ENCODE results near the gene CYB5R4. TPM values are rescaled to one million over a fixed set of nuclear protein-coding genes. Genes with fewer than 3 reads are reported as not detected.
A peak's percentile ranks its signal among the peaks of the same experiment; 100 is the strongest.

The CYB5R4 gene, protein sequence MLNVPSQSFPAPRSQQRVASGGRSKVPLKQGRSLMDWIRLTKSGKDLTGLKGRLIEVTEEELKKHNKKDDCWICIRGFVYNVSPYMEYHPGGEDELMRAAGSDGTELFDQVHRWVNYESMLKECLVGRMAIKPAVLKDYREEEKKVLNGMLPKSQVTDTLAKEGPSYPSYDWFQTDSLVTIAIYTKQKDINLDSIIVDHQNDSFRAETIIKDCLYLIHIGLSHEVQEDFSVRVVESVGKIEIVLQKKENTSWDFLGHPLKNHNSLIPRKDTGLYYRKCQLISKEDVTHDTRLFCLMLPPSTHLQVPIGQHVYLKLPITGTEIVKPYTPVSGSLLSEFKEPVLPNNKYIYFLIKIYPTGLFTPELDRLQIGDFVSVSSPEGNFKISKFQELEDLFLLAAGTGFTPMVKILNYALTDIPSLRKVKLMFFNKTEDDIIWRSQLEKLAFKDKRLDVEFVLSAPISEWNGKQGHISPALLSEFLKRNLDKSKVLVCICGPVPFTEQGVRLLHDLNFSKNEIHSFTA
- total RNA-seq = 10 to 100 TPM; 25.8 to 42.1 TPM

DNA sequence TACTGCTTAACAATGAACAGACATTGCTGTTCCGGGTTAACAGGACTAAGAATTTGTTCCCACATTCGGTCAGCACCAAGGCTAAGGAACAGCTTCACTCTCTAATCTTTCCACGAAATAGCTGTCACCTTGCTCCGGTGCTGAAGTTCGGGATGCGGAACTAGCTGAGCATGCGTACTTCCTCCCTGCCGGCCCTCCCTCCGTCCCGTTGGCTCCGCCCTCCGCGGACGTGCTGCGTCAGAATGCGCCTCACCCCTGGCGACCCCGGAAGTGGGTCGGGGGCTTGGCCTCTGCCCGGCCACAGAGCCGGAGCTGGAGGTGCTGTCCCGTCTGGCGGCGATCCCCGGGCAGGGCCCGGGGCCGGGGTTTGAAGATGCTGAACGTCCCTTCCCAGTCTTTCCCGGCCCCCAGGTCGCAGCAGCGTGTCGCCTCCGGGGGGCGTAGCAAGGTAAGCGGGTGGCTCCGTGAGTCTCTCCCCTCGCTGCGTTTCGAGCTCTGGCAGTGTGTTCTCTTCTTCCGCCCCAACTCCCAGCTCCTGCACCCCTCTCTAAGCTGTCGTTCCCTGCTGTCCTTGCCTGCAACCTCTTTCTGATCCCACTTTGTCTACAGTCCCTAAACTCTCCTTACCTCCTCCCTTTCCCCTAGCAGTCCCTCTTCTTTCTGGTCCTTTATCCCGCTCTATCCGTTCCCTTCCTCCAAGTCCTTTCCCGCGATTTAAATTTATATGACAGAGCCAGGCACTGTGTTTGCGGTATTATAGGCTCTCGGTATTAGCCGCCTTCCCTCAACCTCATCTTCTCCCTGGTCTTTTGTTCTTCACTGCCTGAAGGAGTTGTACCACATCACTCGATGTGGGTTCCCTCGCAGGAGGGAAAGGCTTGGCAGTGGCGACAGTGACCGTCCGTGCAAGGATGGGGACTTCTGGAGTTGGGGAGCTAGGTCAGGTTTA lies at the start of gene CYB5R4:
TSS of gene CYB5R4 (plus strand) at position 280 of the 949 bp plus-strand sequence. CDS start at position 374, 94 bp downstream.
- peak within 1 kb of the TSS; percentile 90 to 96 for H3K27ac Mint-ChIP-seq
- peaks cover 0 to 2% of the 10 kb centered on the region in 2 donors for H3K9me3 Mint-ChIP-seq
- DNase-seq (ENCODE audit: low spot score in 2 of 2) (peak; percentile 92 to 95), ATAC-seq (peak; percentile 97 to 99)
- H3K36me3 Mint-ChIP-seq = peaks cover 4 to 12% of the 10 kb centered on the region in 2 donors

GRCh38 chr6:83812595-83812994 lies 46.9 kb upstream of the CYB5R4 start:
- ATAC-seq (no peak), DNase-seq (ENCODE audit: low spot score in 2 of 2) (no peak)
- no peaks in the 10 kb centered on the region for H3K36me3 Mint-ChIP-seq
- H3K9me3 Mint-ChIP-seq = no peaks in the 10 kb centered on the region
- no peak overlapping the region for H3K27ac Mint-ChIP-seq

DNA sequence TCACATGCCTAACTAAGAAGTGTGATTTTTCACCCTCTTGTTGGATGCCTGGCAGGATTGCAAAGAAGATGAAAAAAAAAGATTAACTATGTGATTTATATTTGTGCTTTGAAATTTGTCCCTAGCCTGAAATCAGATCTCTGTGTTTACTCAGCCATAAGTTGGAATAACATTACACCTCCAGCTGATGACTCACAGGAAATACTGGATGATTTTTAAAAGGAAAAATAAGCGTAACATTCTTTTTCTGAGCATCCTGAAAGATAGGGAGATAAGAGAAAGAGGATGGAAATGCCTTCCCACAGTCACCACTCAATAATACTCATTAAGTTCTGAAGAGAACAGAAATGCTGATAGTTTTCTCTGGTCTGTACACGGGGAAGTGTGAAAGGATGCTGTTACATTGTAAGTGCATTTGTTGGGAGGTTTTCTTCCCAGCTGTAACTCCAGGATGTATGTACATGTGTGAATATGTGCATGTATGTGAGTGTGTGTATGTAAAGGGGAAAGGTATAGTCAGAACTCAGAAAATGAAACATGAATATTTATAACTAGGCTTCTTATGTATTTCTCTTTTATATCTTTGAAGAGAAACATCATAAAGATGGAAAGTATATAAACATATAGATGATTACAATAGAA lies 43.7 kb upstream of the CYB5R4 start:
- H3K36me3 Mint-ChIP-seq = no peaks in the 10 kb centered on the region
- DNase-seq (ENCODE audit: low spot score in 2 of 2) = no peak
- H3K27ac Mint-ChIP-seq = no peak overlapping the region
- ATAC-seq = no peak
- H3K9me3 Mint-ChIP-seq = no peaks in the 10 kb centered on the region

- Mint-ChIP-seq H3K27ac (no peak overlapping the region), H3K9me3 (no peaks in the 10 kb centered on the region), H3K36me3 (no peaks in the 10 kb centered on the region)
- ATAC-seq = no peak
- DNase-seq (ENCODE audit: low spot score in 2 of 2) = no peak
These were observed 36.8 kb upstream of the CYB5R4 start for GRCh38 chr6:83822629-83823169.

GRCh38 chr6:83824388-83824801 lies 35.1 kb upstream of the CYB5R4 start:
- no peak overlapping the region for H3K27ac Mint-ChIP-seq
- DNase-seq (ENCODE audit: low spot score in 2 of 2) = no peak
- H3K9me3 Mint-ChIP-seq = no peaks in the 10 kb centered on the region
- no peaks in the 10 kb centered on the region for H3K36me3 Mint-ChIP-seq
- no peak for ATAC-seq

GRCh38 chr6:83824831-83825230 lies 34.7 kb upstream of the CYB5R4 start:
- no peak overlapping the region for H3K27ac Mint-ChIP-seq
- no peaks in the 10 kb centered on the region for H3K36me3 Mint-ChIP-seq
- no peaks in the 10 kb centered on the region for H3K9me3 Mint-ChIP-seq
- ATAC-seq = no peak
- DNase-seq (ENCODE audit: low spot score in 2 of 2) = no peak

GRCh38 chr6:83827050-83827449 lies 32.4 kb upstream of the CYB5R4 start:
- DNase-seq (ENCODE audit: low spot score in 2 of 2) = no peak
- no peaks in the 10 kb centered on the region for H3K36me3 Mint-ChIP-seq
- H3K9me3 Mint-ChIP-seq = no peaks in the 10 kb centered on the region
- H3K27ac Mint-ChIP-seq = no peak overlapping the region
- no peak for ATAC-seq

DNA sequence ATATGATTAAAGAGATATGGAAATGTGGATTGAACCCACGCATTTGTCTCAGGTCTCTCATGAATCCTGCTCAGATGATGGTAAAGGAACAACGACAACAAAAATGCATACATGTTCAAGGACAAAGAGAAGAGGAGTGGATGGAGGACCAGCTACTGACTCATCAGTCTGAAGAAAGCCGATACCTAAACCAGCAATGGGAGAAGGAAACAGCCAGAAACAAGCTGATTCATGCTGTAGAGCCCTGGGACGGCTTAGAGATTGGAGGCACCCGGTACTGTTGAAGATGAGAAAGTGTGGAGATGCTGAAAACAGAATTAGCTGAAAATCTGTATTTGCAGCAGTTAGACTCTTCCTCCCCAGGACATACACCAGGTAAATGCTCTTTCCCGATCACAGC lies 20.8 kb upstream of the CYB5R4 start:
- peaks cover 0 to 4% of the 10 kb centered on the region in 2 donors for H3K36me3 Mint-ChIP-seq
- ATAC-seq (no peak), DNase-seq (ENCODE audit: low spot score in 2 of 2) (no peak)

DNA sequence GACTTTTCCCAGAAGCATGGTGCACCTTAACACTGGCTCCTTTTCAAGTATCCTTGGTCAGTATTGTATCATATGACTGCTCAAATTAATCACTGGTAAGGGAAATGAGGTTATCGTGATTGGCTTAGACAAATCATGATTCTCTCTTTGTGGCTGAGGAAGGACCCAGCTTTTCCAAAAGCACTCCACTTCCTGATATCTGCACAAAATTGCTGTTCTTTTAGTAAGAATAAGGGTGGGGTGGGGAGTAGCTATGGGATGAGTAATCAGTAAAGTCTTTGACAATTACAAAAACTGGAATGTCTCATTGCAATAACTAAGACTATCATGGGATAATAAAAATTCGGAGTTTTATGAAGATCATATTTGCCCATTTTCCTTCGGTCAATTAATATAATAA lies 15.3 kb upstream of the CYB5R4 start:
- Mint-ChIP-seq H3K36me3 (peaks cover 0 to 4% of the 10 kb centered on the region in 2 donors), H3K27ac (no peak overlapping the region), H3K9me3 (peaks cover 0 to 6% of the 10 kb centered on the region in 2 donors)
- DNase-seq (ENCODE audit: low spot score in 2 of 2) (no peak), ATAC-seq (no peak)

More for the DNA sequence above, 20.8 kb upstream of the CYB5R4 start:
- Mint-ChIP-seq H3K9me3 (peaks cover 11 to 12% of the 10 kb centered on the region in 2 donors), H3K27ac (no peak overlapping the region)

- no peak for DNase-seq (ENCODE audit: low spot score in 2 of 2)
- no peak for ATAC-seq
- Mint-ChIP-seq H3K9me3 (peaks cover 0 to 4% of the 10 kb centered on the region in 2 donors), H3K36me3 (peaks cover 0 to 8% of the 10 kb centered on the region in 2 donors), H3K27ac (no peak overlapping the region)
These were observed 13.2 kb upstream of the CYB5R4 start for GRCh38 chr6:83846291-83846690.

GRCh38 chr6:83847179-83847578 lies 12.3 kb upstream of the CYB5R4 start:
- H3K36me3 Mint-ChIP-seq = peaks cover 0 to 6% of the 10 kb centered on the region in 2 donors
- DNase-seq (ENCODE audit: low spot score in 2 of 2) = no peak
- no peak overlapping the region for H3K27ac Mint-ChIP-seq
- ATAC-seq = peak; percentile 73 to 93
- H3K9me3 Mint-ChIP-seq = peaks cover 0 to 2% of the 10 kb centered on the region in 2 donors

DNA sequence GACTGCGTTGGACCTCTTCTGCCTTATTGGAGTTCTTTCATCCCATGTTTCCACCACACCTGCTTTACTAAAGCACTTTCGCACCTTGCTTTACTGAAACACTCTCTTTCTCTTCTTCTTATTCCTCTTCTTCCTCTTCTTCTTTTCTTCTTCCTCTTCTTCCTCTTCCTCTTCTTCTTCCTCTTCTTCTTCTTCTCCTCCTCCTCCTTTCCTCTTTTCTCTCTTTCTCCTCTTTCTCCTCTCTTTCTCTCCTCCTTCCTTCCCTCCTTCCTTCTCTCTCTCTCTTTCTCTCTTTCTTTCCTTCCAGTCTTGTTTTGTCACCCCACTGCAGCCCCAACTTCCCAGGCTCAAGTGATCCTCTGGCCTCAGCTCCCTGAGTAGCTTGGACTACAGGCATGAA lies 10.4 kb upstream of the CYB5R4 start:
- Mint-ChIP-seq H3K9me3 (no peaks in the 10 kb centered on the region), H3K36me3 (peaks cover 0 to 12% of the 10 kb centered on the region in 2 donors), H3K27ac (no peak overlapping the region)
- ATAC-seq (no peak), DNase-seq (ENCODE audit: low spot score in 2 of 2) (no peak)

GRCh38 chr6:83849610-83850009 lies 9.9 kb upstream of the CYB5R4 start:
- H3K9me3 Mint-ChIP-seq = no peaks in the 10 kb centered on the region
- no peak for DNase-seq (ENCODE audit: low spot score in 2 of 2)
- no peak for ATAC-seq
- no peak overlapping the region for H3K27ac Mint-ChIP-seq
- H3K36me3 Mint-ChIP-seq = peaks cover 0 to 17% of the 10 kb centered on the region in 2 donors

DNA sequence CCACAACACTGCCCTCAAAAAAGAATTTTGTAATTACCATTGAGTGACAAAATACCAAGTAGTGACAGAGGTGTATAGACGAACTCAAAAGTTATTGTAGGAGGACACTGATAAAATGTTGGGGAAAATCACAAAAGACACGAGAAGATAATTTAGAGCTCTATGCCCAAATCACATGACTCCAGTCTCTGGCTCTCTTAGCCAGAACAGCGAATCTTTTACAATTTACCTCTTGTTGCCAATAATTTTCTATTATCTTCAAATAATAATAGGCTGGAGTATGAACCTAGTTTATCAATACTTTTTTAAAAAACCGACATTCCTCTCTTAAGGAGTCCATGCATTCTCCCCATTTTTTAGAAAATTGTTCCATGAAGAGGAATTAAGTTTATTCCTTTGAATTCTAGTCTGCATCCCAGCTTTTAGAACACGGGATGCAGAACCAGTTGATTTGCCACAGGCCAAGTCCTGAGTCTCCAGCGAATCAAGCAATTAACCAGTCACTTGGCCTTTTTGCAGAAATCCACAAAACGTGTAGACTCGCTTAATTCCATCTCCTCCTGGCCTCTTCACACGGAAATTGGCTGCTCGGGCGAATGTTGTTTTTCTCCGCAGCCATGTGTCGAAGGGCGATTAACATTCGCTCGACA lies 6.8 kb upstream of the CYB5R4 start:
- DNase-seq (ENCODE audit: low spot score in 2 of 2) (no peak), ATAC-seq (no peak)
- peaks cover 0 to 23% of the 10 kb centered on the region in 2 donors for H3K36me3 Mint-ChIP-seq
- no peaks in the 10 kb centered on the region for H3K9me3 Mint-ChIP-seq
- no peak overlapping the region for H3K27ac Mint-ChIP-seq

- peak in 1 of 2 donors; percentile 13 for DNase-seq (ENCODE audit: low spot score in 2 of 2)
- Mint-ChIP-seq H3K36me3 (peaks cover 0 to 23% of the 10 kb centered on the region in 2 donors), H3K27ac (no peak within 1 kb of the TSS), H3K9me3 (no peaks in the 10 kb centered on the region)
- ATAC-seq = peak; percentile 82 to 83
These were observed 6.1 kb upstream of the CYB5R4 start, which contains the start of gene RIPPLY2 for GRCh38 chr6:83853178-83854000. RIPPLY2 (plus strand) TSS chr6:83853360; CDS start chr6:83853417, 57 bp downstream.

All from activated naive CD4-positive, alpha-beta T cell treated with anti-CD3 and anti-CD28 coated beads, Interleukin-2, amount 50 U/mL, for 72 hours (primary cell).